ENCODE data around the gene ROR2. TPM values are rescaled to one million over a fixed set of nuclear protein-coding genes. Genes with fewer than 3 reads are reported as not detected.

ROR2 gene
- total and polyA plus RNA-seq, 2 of the 8 experiments (the other 6 are each of a cell fraction or from before 2014, with no cell fraction given): 2.7 to 4.3 TPM

GRCh38 chr9:91698266-91698665 is 251.8 kb downstream of the ROR2 start:
- peak overlapping the region; percentile 81; the same call in 1 of the 2 replicates for H2AFZ ChIP-seq (ENCODE audit: low read length)
- H2AK5ac ChIP-seq (ENCODE audit: low read depth, low read length): no peak overlapping the region
- no peak overlapping the region for H2BK12ac ChIP-seq (ENCODE audit: low read depth, low read length)
- no peak overlapping the region for H4K5ac ChIP-seq (ENCODE audit: insufficient read length, low read depth, low read length)
- H3K4ac ChIP-seq (replicated peaks; ENCODE audit: insufficient read length, low read depth, low read length): no peak overlapping the region
- H3K9ac ChIP-seq (replicated peaks in 1 of 4; ENCODE audit: extremely low read depth in 1 of 4, low read depth in 3 of 4, low read length in 3 of 4): no peak overlapping the region
- H3K4me1 ChIP-seq (replicated peaks in 1 of 4; ENCODE audit: control insufficient read depth in 3 of 4, insufficient read depth in 4 of 4, low read length in 3 of 4): peaks cover 2 to 10% (median 6%) of the 10 kb centered on the region in 4 experiments; a peak in 4 of 7 replicates
- no peak overlapping the region for H3K18ac ChIP-seq (ENCODE audit: extremely low read depth, low read length)
- no peaks in the 10 kb centered on the region for H4K20me1 ChIP-seq (replicated peaks in 1 of 2; ENCODE audit: control insufficient read depth in 1 of 2, insufficient read depth in 2 of 2, low read length in 2 of 2)
- H2BK15ac ChIP-seq (ENCODE audit: low read length): no peak overlapping the region
- no peak overlapping the region for H3K4me3 ChIP-seq (ENCODE audit: extremely low read depth in 1 of 4, insufficient read depth in 2 of 4, low read depth in 3 of 4, low read length in 4 of 4)
- WGBS, 2 experiments (ENCODE audit: extremely low coverage in 1 of 2, insufficient coverage in 1 of 2, insufficient read length in 1 of 2, insufficient replicate concordance in 2 of 2, low coverage in 1 of 2, low lambda C conversion rate in 2 of 2, missing lambda C conversion rate in 1 of 2): 91% methylated on average over 3 of the region's 3 CpGs; no CpG with 5 or more reads in 1 of the 2 experiments
- H3K23me2 ChIP-seq (ENCODE audit: low read depth, low read length): peaks cover 4% of the 10 kb centered on the region; the same call in 1 of the 2 replicates
- H3K79me1 ChIP-seq (ENCODE audit: low read depth, low read length): no peaks in the 10 kb centered on the region
- CTCF ChIA-PET (ENCODE audit: partially characterized antibody): no interaction called here
- H4K8ac ChIP-seq (ENCODE audit: extremely low read depth, insufficient read depth, low read length): no peak overlapping the region
- H3K4me2 ChIP-seq (ENCODE audit: insufficient read depth in 1 of 2, low read depth in 2 of 2, low read length in 2 of 2): no peak overlapping the region
- no peak overlapping the region for H3K14ac ChIP-seq (ENCODE audit: insufficient read length)
- H3K23ac ChIP-seq (ENCODE audit: insufficient read length): no peak overlapping the region
- no peak for DNase-seq (ENCODE audit: low read depth in 1 of 2, low spot score in 2 of 2)
- H3K27ac ChIP-seq (ENCODE audit: low read depth, low read length): no peak overlapping the region
- no peak overlapping the region for H3K56ac ChIP-seq (replicated peaks; ENCODE audit: insufficient read length, low read depth, low read length)
- H3K9me3 ChIP-seq (ENCODE audit: insufficient read depth in 2 of 2, low read depth in 1 of 2, low read length in 1 of 2): no peaks in the 10 kb centered on the region
- no peaks in the 10 kb centered on the region for H3K79me2 ChIP-seq (ENCODE audit: control insufficient read depth in 1 of 2, insufficient read depth in 2 of 2, low read length in 2 of 2)
- H3K36me3 ChIP-seq (ENCODE audit: control insufficient read depth in 2 of 4, insufficient read depth in 4 of 4, low read length in 3 of 4): no peaks in the 10 kb centered on the region
- no peak for FAIRE-seq
- no peak overlapping the region for H2BK20ac ChIP-seq (ENCODE audit: low read length)
- H2BK5ac ChIP-seq (ENCODE audit: low read depth, low read length): no peak overlapping the region
- H2BK120ac ChIP-seq (replicated peaks; ENCODE audit: low read depth, low read length): no peak overlapping the region
- H4K91ac ChIP-seq (replicated peaks; ENCODE audit: insufficient read length, low read length): no peak overlapping the region
- POLR2A ChIA-PET (ENCODE audit: partially characterized antibody): no interaction called here
- H3K27me3 ChIP-seq (replicated peaks in 1 of 4; ENCODE audit: control insufficient read depth in 3 of 4, extremely low read depth in 1 of 4, insufficient read depth in 3 of 4, low read length in 3 of 4): no peaks in the 10 kb centered on the region
- no peak for TF ChIP-seq FOSL1 (IDR thresholded peaks at IDR 0.05; ENCODE audit: insufficient read depth, low read depth, low read length)
- TF ChIP-seq ZNF274 (IDR thresholded peaks at IDR 0.05; ENCODE audit: borderline replicate concordance, extremely low read depth, low read length): no peak
- no peak for TF ChIP-seq CEBPB (IDR thresholded peaks at IDR 0.05; ENCODE audit: low read depth, low read length)
- TF ChIP-seq BRCA1 (IDR thresholded peaks at IDR 0.05; ENCODE audit: low read depth, low read length): no peak
- no peak for TF ChIP-seq JUN (IDR thresholded peaks at IDR 0.05; ENCODE audit: low read depth, low read length)
- no peak for TF ChIP-seq SP1 (IDR thresholded peaks at IDR 0.05; ENCODE audit: low read depth, low read length)
- no peak for TF ChIP-seq POLR2A (IDR thresholded peaks at IDR 0.05; ENCODE audit: control extremely low read depth in 1 of 2, low read depth in 2 of 2, low read length in 2 of 2)
- TF ChIP-seq SP4 (IDR thresholded peaks at IDR 0.05; ENCODE audit: low read length): no peak
- no peak for TF ChIP-seq SUZ12 (IDR thresholded peaks at IDR 0.05; ENCODE audit: low read length)
- TF ChIP-seq EGR1 (IDR thresholded peaks at IDR 0.05; ENCODE audit: borderline replicate concordance, low read depth, low read length): no peak
- TF ChIP-seq RBBP5 (IDR thresholded peaks at IDR 0.05; ENCODE audit: borderline replicate concordance, low read depth, low read length): no peak

All from H1 (cell line).